ENCODE data around the gene PDCD6IP. TPM values are rescaled to one million over a fixed set of nuclear protein-coding genes. Genes with fewer than 3 reads are reported as not detected.

PDCD6IP gene
- total RNA-seq, 2 donors from 2014 or later = 117 to 151 TPM

GRCh38 chr3:33908250-33908851 lies 109.9 kb downstream of the PDCD6IP start:
- H3K9me3 ChIP-seq = no peaks in the 10 kb centered on the region
- H3K27ac ChIP-seq = no peak overlapping the region
- H3K36me3 ChIP-seq = no peaks in the 10 kb centered on the region
- no peaks in the 10 kb centered on the region for H3K4me1 ChIP-seq (ENCODE audit: control insufficient read depth in 1 of 2, low read depth in 2 of 2)
- TF ChIP-seq, protein P1, sequence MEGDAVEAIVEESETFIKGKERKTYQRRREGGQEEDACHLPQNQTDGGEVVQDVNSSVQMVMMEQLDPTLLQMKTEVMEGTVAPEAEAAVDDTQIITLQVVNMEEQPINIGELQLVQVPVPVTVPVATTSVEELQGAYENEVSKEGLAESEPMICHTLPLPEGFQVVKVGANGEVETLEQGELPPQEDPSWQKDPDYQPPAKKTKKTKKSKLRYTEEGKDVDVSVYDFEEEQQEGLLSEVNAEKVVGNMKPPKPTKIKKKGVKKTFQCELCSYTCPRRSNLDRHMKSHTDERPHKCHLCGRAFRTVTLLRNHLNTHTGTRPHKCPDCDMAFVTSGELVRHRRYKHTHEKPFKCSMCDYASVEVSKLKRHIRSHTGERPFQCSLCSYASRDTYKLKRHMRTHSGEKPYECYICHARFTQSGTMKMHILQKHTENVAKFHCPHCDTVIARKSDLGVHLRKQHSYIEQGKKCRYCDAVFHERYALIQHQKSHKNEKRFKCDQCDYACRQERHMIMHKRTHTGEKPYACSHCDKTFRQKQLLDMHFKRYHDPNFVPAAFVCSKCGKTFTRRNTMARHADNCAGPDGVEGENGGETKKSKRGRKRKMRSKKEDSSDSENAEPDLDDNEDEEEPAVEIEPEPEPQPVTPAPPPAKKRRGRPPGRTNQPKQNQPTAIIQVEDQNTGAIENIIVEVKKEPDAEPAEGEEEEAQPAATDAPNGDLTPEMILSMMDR (IDR thresholded peaks at IDR 0.05) = no peak
- DNase-seq (ENCODE audit: low spot score) = no peak
- no peaks in the 10 kb centered on the region for H3K27me3 ChIP-seq (replicated peaks; ENCODE audit: insufficient read depth)
- H3K4me3 ChIP-seq = no peak overlapping the region
- no peak for ATAC-seq (ENCODE audit: insufficient number of reproducible peaks, low FRiP score, low read depth)

DNA sequence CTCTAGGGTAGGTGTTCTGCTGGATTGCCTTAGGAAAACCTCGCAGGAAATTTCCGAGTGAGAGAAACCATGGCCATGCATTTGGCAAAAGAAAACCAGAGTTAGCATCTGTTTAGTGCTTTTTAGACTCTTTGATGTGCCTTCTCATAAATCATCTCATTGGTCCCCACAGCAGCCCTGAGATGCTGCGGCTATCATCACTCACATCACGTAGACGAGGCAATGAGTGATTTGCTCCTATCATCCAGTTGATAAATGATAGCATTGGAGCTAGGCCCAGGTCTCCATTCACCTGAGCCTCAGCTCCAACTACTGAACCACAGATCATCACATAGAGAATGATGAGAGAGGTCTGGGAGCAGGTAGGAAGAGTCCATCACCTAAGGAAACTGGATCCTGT lies 111.1 kb downstream of the PDCD6IP start:
- Histone ChIP-seq H3K27me3 (replicated peaks; ENCODE audit: insufficient read depth) (no peaks in the 10 kb centered on the region), H3K27ac (no peak overlapping the region), H3K4me3 (no peak overlapping the region), H3K36me3 (no peaks in the 10 kb centered on the region), H3K9me3 (no peaks in the 10 kb centered on the region), H3K4me1 (ENCODE audit: control insufficient read depth in 1 of 2, low read depth in 2 of 2) (no peaks in the 10 kb centered on the region)
- no peak for DNase-seq (ENCODE audit: low spot score)
- TF ChIP-seq, protein P1 (IDR thresholded peaks at IDR 0.05) = no peak
- ATAC-seq (ENCODE audit: insufficient number of reproducible peaks, low FRiP score, low read depth) = no peak

DNA sequence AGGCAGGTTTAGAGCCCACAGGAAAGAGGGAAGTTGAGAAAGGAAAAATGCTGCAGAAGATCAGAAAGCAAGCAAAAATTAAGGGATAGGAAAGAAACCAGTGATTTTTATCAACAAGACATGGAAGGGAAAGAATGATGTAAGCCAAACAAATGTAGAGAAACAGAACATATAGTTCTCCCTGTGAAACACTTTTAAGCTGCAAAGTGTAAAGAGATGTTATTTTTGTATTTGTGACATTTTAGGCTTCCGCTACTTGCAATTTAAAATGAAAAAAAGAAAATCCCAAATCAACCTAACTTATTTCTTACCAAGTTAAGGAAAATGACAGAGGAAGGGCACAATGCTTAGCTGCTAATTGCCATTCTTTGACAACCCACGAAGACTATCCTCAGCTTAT lies 111.6 kb downstream of the PDCD6IP start:
- Histone ChIP-seq H3K36me3 (no peaks in the 10 kb centered on the region), H3K27ac (no peak overlapping the region), H3K9me3 (no peaks in the 10 kb centered on the region), H3K4me3 (no peak overlapping the region), H3K4me1 (ENCODE audit: control insufficient read depth in 1 of 2, low read depth in 2 of 2) (no peaks in the 10 kb centered on the region), H3K27me3 (replicated peaks; ENCODE audit: insufficient read depth) (no peaks in the 10 kb centered on the region)
- DNase-seq (ENCODE audit: low spot score) (no peak), ATAC-seq (ENCODE audit: insufficient number of reproducible peaks, low FRiP score, low read depth) (no peak)
- TF ChIP-seq, protein P1 (IDR thresholded peaks at IDR 0.05) = no peak

GRCh38 chr3:33911525-33912322 lies 113.3 kb downstream of the PDCD6IP start:
- DNase-seq (ENCODE audit: low spot score) (no peak), ATAC-seq (ENCODE audit: insufficient number of reproducible peaks, low FRiP score, low read depth) (no peak)
- H3K27me3 ChIP-seq (replicated peaks; ENCODE audit: insufficient read depth) = no peaks in the 10 kb centered on the region
- H3K9me3 ChIP-seq = no peaks in the 10 kb centered on the region
- no peak overlapping the region for H3K27ac ChIP-seq
- no peaks in the 10 kb centered on the region for H3K4me1 ChIP-seq (ENCODE audit: control insufficient read depth in 1 of 2, low read depth in 2 of 2)
- no peak overlapping the region for H3K4me3 ChIP-seq
- no peaks in the 10 kb centered on the region for H3K36me3 ChIP-seq
- TF ChIP-seq, protein P1 (IDR thresholded peaks at IDR 0.05) = no peak

- ATAC-seq (ENCODE audit: insufficient number of reproducible peaks, low FRiP score, low read depth) = no peak
- H3K4me1 ChIP-seq (ENCODE audit: control insufficient read depth in 1 of 2, low read depth in 2 of 2) = no peaks in the 10 kb centered on the region
- H3K27me3 ChIP-seq (replicated peaks; ENCODE audit: insufficient read depth) = no peaks in the 10 kb centered on the region
- TF ChIP-seq, protein P1 (IDR thresholded peaks at IDR 0.05) = no peak
- no peak overlapping the region for H3K27ac ChIP-seq
- H3K4me3 ChIP-seq = no peak overlapping the region
- no peak for DNase-seq (ENCODE audit: low spot score)
- no peaks in the 10 kb centered on the region for H3K9me3 ChIP-seq
- H3K36me3 ChIP-seq = no peaks in the 10 kb centered on the region
These were observed 115.8 kb downstream of the PDCD6IP start for GRCh38 chr3:33914212-33914611.
